Stimulated activated naive CD8-positive, alpha-beta T cell treated with anti-CD3 and anti-CD28 coated beads, Interleukin-15, amount 100 ng/mL, for 72 hours (primary cell): ENCODE measurements around the gene VIT.

Experiments
- ATAC-seq: fragments of 150-1000 bp; cut with Tn5 transposase; 2 replicates; pipeline ENCODE4 v1.10.0; 2021; ENCODE audit warnings: mild to moderate bottlenecking, moderate library complexity
- DNase-seq, 2 donors: peaks; one replicate each; pipeline ENCODE4 v3.0.0; 2021 to 2022
- H3K27ac Mint-ChIP-seq, 2 donors: one replicate each; pipeline ENCODE4 v1.8.0; 2022; ENCODE audit warnings: mild to moderate bottlenecking in 2 of 2, mixed read lengths in 2 of 2, moderate library complexity in 2 of 2
- H3K27me3 Mint-ChIP-seq: one replicate; pipeline ENCODE4 v1.8.0; 2022; ENCODE audit warnings: mixed read lengths
- H3K4me1 Mint-ChIP-seq: one replicate; pipeline ENCODE4 v1.8.0; 2022; ENCODE audit warnings: mild to moderate bottlenecking, mixed read lengths
- H3K4me3 Mint-ChIP-seq, 2 donors: one replicate each; pipeline ENCODE4 v1.8.0; 2022; ENCODE audit warnings: mild to moderate bottlenecking in 2 of 2, mixed read lengths in 2 of 2, moderate library complexity in 1 of 2
- H3K9me3 Mint-ChIP-seq, 2 donors: one replicate each; pipeline ENCODE4 v1.8.0; 2022; ENCODE audit warnings: mixed read lengths in 2 of 2

Gene VIT

DNA sequence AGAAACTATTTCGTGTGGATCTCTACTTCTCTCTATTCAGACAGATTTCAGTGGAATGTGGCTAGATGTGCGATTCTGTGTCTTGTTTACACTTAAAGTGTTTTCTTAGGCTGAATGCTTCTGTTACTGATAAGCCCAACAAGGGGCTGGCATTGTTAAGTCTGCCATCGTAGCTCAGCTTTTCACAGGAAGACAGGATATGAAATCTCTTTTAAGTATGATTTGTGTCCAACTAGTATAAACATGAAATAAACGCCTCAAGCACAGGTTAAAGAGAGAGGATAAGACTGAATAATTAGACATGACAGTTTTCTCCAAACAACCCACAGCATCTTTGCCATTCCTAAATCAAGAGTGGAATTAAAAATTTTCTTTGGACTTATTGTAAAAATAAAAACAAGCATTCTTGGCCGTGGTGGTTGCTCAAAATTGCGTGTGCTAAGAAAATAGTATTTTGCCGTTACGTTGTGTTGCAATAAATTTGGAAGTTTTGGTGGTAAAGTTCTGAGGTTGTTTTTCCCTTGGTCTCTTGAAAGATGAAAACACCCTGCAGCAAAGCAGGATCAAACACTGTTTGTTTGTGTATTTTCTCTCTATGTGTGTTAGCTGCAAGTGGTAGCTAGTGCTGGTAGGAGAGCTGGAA lies 1.0 kb downstream of the VIT start:
- DNase-seq (no peak), ATAC-seq (no peak)
- Mint-ChIP-seq H3K27ac (no peak overlapping the region), H3K4me1 (no peaks in the 10 kb centered on the region), H3K9me3 (no peaks in the 10 kb centered on the region), H3K27me3 (no peaks in the 10 kb centered on the region), H3K4me3 (no peak overlapping the region)

DNA sequence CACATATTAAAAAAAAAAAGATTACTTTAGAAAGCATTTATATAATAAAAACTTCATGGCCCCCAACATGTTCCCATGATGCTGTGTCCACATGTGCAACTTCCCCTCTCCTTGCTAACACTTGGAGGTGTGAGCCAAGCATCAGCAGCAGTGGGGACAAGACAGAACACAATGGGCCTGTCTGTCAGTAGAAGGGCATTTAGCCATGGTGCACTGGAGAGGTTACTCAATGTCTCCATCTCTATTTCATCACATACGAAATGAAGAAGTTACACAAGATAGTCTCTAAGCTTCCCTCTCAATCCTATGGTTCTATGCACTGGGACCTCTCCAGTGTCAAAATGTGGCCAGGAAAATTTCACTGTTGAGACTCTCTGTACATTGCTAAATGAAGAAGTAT lies 2.5 kb downstream of the VIT start:
- Mint-ChIP-seq H3K27ac (no peak overlapping the region), H3K4me1 (no peaks in the 10 kb centered on the region), H3K9me3 (no peaks in the 10 kb centered on the region), H3K27me3 (no peaks in the 10 kb centered on the region), H3K4me3 (no peak overlapping the region)
- DNase-seq (no peak), ATAC-seq (no peak)

DNA sequence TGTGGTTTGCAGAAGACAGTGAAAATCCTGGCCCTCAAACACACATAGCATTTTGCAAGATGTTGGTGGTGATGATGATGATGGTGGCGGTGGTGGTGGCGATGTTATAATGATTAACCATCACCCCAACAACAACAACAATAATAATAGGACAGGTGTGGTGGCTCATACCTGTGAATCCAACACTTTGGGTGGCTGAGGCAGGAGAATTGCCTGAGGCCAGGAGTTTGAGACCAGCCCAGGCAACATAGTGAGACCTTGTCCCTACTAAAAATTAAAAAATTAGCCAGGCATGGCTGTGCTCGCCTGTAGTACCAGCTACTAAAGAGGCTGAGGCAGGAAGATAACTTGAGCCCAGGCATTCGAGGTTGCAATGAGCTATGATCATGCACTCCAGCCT lies 3.8 kb downstream of the VIT start:
- no peaks in the 10 kb centered on the region for H3K4me1 Mint-ChIP-seq
- no peak for DNase-seq
- H3K4me3 Mint-ChIP-seq, result no peak overlapping the region
- no peak overlapping the region for H3K27ac Mint-ChIP-seq
- ATAC-seq, result no peak
- no peaks in the 10 kb centered on the region for H3K27me3 Mint-ChIP-seq
- H3K9me3 Mint-ChIP-seq, result no peaks in the 10 kb centered on the region

DNA sequence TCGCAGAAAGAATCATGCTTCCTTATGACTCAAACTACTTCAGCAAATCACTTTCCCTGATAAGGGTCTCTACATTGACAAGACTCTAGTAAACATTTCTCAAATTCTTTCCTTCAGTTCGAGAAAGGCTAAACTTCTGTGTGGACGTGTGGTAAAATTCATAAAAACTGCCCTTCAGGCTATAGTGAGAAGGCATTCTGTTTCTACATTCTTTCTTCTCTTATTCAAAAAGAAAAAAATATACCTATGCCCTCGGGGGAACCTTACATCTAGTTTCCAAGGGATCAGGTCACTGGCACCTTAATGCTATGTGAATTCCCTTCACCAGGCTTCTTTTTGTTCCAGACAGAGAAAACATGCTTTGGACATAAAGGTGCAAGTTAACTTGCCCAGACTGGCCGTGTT lies 4.9 kb downstream of the VIT start:
- no peaks in the 10 kb centered on the region for H3K27me3 Mint-ChIP-seq
- H3K4me1 Mint-ChIP-seq, result no peaks in the 10 kb centered on the region
- DNase-seq (no peak), ATAC-seq (no peak)
- no peaks in the 10 kb centered on the region for H3K9me3 Mint-ChIP-seq
- H3K27ac Mint-ChIP-seq, result no peak overlapping the region
- no peak overlapping the region for H3K4me3 Mint-ChIP-seq

DNA sequence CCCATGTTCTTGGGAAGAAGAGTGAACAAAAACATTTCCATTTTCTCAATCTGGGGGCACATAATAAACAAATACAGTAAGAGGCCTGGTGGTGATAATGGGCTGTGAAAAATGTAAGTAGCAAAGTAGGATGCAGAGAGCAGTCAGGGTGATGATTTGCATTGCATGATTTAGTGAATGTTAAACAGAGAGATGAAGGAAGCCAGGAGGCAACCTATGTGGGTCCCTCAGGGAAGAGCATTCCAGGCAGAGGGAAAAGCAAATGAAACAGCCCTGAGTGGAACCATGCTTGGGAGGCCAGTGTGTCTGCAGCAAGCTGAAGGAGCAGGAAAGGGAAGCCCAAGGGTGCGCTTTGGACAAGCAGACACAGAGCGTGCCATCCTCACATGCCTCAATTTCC lies 5.4 kb downstream of the VIT start:
- Mint-ChIP-seq H3K4me1 (no peaks in the 10 kb centered on the region), H3K27ac (no peak overlapping the region), H3K27me3 (no peaks in the 10 kb centered on the region), H3K4me3 (no peak overlapping the region), H3K9me3 (no peaks in the 10 kb centered on the region)
- DNase-seq, result no peak
- ATAC-seq, result no peak

DNA sequence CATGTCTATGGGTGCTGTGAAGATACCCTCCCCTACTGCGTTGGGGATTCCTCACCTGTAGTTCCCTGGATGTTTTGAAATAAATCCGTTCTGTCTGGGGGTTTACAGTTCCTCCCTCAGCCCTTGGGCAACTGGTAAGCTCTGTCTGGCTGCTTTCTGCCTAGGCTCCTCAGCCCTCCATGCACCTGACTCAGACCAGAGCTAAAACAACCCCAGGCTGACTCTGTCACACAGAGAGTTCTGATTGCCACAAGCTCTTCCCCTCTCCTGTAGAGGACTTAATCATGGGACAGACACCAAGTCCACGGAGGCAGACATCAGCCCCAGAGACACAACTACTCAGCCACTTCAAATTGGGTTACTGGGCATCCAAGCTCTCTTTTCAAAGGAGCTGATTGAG lies 6.3 kb downstream of the VIT start:
- Mint-ChIP-seq H3K27ac (peak overlapping the region in 1 of 2 donors; percentile 68), H3K27me3 (no peaks in the 10 kb centered on the region), H3K4me3 (no peak overlapping the region), H3K4me1 (no peaks in the 10 kb centered on the region), H3K9me3 (no peaks in the 10 kb centered on the region)
- DNase-seq (no peak), ATAC-seq (no peak)

DNA sequence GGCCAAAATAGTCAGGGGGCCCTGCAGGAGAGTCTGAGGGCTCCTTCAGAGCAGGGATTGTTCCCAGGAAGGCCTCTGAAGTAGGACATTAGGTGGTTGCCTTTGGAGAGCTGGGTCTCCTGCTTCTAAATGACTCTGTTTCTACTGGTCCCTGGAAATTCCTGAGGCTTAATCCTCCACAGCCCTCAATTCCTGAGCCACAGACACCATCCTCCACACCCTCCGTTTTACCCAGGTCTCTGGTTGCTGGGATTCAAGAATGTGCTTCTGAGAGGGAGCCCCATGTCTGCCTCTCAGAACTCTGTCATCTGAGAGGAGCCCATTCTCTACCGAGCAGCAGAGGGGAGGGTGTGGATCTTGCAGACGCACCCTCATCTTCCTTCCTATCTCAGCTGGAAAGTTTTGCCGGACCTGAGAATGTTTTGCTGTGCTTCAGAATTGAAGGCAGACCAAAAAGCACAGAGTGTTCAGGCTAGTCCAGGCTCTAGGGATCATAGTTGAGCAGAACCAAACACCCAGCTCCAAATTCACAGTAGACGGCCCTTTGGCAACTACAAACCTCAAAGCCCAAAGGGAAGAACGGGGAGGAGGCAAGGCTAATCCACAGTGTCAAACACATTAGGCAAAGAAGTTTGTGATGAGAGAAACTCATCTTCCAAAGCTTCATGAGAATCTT lies 8.1 kb downstream of the VIT start:
- no peak overlapping the region for H3K27ac Mint-ChIP-seq
- no peaks in the 10 kb centered on the region for H3K9me3 Mint-ChIP-seq
- DNase-seq (no peak), ATAC-seq (no peak)
- no peak overlapping the region for H3K4me3 Mint-ChIP-seq
- H3K4me1 Mint-ChIP-seq, result no peaks in the 10 kb centered on the region
- peaks cover 7% of the 10 kb centered on the region for H3K27me3 Mint-ChIP-seq

DNA sequence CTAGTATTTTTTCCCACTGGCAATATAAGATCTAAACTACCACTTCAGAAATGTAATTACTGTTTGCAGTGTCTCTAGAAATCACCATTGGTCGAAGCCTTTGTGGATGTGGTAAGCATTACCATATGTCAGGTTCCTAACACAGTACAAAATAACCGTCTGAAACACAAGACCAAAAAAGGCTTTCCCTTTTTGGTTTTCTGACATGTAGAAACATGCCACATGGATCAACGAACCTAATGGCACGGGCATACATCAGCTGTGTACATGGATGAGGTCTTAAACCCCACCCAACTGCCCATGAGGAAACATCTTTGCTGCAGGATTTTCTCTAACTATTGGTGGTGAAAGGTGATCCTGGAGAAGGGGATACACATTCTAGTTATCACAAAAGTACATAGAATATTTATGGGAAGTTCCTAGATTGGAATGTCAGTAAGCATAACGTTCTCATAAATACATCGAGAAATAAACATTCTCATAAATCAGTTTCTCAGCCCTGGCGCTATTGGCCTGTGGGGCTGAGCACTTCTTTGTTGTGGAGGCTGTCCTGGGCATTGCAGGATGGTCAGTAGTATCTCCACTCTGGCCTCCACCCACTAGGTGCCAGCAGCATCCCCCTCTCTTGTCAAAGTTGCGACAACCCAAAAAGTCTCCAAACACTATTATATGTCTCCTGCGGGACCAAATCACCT lies 9.0 kb downstream of the VIT start:
- H3K27me3 Mint-ChIP-seq, result peaks cover 7% of the 10 kb centered on the region
- no peak for ATAC-seq
- DNase-seq, result no peak
- H3K9me3 Mint-ChIP-seq, result peaks cover 3 to 4% of the 10 kb centered on the region in 2 donors
- H3K4me3 Mint-ChIP-seq, result no peak overlapping the region
- no peaks in the 10 kb centered on the region for H3K4me1 Mint-ChIP-seq
- H3K27ac Mint-ChIP-seq, result no peak overlapping the region

DNA sequence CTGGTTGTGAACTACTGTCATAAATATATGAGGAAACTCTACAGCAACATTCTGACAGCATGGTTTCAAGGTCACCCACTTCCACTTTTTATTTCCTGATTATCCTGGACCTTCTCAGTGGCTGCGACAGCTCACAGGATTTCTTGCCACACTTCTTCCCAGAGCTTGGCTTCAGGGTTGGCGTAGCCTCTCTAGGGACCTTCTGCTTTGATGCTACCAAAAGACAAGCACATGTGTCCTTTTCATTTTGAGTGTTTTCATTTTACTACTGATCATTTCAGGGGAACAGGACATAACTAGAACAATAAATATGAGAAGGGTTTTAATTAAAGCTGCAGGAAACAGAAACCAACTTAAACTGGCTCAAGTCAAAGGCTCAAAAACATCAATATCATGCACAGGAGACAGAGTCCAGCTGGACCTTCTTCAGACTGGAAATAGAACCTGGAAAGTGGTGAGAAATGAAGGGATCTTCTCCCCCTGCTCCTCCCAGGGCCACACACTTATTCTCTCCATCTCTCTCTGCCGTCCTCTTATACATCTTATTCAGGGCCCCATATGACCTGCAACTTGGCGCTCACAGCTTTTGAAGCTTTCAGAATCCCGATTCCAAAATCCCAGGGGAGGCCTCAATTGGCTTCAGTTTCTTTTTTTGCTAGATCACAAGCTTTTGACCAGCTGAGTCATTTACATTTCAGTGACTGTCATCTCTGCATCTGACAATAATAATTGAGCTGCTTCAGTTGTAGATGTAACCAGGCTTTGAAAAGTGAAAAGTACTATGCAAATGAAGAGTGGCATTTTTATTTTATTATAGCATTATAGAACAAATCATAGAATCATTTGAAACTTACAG lies 9.7 kb downstream of the VIT start:
- no peak overlapping the region for H3K4me3 Mint-ChIP-seq
- no peak for DNase-seq
- peaks cover 7% of the 10 kb centered on the region for H3K27me3 Mint-ChIP-seq
- H3K9me3 Mint-ChIP-seq, result peaks cover 4 to 12% of the 10 kb centered on the region in 2 donors
- no peak for ATAC-seq
- H3K4me1 Mint-ChIP-seq, result no peaks in the 10 kb centered on the region
- no peak overlapping the region for H3K27ac Mint-ChIP-seq

DNA sequence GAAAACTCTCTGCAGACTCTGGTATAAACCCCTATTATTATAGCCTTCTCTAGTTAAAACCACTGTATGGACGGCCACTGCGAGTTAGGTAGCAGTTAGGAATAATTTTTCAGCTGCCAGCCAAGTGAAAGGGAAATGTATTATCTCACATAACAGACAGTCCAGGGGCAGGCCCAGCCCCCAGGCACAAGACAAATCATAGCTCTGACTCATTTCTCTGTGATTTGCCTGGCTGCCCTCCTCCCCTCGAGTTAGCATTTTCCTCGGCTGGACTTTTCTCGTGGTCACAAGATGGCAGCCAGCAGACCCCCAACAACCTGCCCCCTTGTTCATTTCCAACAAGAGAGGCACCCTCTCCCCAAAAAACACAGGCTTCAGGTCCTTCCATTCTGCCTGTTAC lies 10.5 kb downstream of the VIT start:
- Mint-ChIP-seq H3K27me3 (peaks cover 7% of the 10 kb centered on the region), H3K4me1 (no peaks in the 10 kb centered on the region), H3K4me3 (no peak overlapping the region), H3K9me3 (peaks cover 4 to 14% of the 10 kb centered on the region in 2 donors), H3K27ac (no peak overlapping the region)
- no peak for ATAC-seq
- no peak for DNase-seq

DNA sequence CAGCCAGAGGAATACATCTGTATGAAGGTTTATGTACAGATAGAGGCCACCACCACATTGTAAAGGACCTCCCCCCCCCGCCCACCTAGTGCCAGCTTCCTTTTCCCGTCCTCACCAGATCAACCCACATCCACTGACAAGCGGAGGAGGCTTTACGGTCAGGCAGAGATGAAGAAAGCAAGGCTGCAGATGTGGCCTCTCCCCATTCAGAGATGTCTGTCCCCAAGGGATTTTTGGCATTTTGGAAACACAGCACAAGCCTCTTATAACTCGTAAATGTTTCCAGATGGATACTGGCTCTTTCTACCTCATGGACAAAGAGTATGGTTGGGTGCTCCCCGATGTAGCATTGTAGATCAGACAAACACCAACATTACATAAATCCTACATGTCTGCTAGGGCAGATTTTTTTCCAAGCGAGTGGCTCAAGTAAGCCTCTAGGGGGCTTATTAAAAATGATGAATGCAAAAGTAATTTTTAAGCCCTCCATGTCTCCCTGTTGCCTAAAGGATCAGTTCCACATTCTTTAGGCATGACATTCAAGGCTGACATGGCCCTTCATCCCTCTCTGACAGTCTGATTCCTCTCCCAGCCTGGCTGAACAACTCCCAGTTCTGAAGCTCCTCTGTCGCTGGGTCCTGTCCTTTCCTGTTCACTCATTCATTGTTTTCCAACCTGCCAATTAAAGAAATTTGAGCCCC lies 11.7 kb downstream of the VIT start:
- H3K27me3 Mint-ChIP-seq, result peaks cover 7% of the 10 kb centered on the region
- H3K4me3 Mint-ChIP-seq, result no peak overlapping the region
- H3K9me3 Mint-ChIP-seq, result peaks cover 4 to 14% of the 10 kb centered on the region in 2 donors
- DNase-seq (no peak), ATAC-seq (no peak)
- no peaks in the 10 kb centered on the region for H3K4me1 Mint-ChIP-seq
- H3K27ac Mint-ChIP-seq, result peak overlapping the region in 1 of 2 donors; percentile 2

DNA sequence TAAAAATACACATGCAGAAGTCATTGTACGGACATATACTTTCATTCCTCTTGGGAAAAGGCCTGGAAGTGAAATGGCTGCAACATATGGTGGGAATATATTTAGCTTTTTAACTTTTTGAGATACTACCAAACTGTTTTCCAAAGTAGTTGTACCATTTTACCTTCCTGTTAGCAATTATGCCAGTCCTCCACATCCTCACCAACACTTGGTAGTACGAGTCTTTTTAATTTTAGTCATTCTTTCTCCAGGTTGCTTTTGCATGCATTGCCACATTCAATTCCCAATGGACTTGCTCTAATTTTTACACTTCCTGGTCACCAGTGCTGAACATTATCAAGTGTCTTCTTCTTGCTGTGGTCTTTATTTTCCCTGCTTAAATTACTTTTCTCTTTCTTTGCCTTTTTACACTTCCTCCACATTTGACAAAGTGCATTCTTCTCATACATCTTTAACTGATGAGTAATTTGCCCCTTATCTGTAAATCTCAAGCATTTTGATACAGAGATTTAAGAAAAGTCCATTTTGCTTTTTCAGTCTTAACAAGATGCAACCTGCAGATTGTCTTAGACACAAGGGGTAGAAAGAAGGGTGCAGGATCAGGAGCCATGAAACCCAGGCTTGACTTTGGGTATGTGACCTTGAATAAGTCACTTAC lies 14.5 kb downstream of the VIT start:
- Mint-ChIP-seq H3K4me3 (no peak overlapping the region), H3K27me3 (peaks cover 7% of the 10 kb centered on the region), H3K9me3 (peaks cover 4 to 14% of the 10 kb centered on the region in 2 donors), H3K27ac (no peak overlapping the region), H3K4me1 (no peaks in the 10 kb centered on the region)
- no peak for ATAC-seq
- no peak for DNase-seq

DNA sequence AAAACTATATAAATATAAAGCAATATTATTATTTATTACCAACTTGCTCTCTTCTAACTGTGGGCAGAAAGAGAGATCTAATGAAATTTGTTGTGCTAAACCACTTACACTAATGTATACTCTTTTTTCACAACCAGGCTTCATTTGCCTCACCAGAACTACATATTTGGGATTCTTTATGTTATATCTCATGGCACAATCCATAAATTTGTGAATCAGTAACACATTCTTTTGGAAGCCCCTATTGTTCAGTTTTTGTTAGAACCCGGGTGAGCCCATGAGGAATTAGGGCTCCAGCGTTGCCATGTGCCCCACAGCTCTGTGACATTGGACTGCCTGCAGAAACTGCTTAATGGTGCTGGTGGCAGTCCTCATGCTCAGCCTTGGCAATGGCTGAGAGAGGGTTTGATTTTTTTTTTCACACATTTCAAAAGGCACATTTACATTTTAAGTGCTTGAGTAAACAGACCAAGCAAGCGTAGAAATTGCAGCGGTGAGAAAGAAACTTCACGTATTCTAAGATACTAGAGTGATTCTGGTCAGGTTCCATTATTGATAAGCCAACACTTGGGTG lies 15.3 kb downstream of the VIT start:
- ATAC-seq (no peak), DNase-seq (no peak)
- no peak overlapping the region for H3K4me3 Mint-ChIP-seq
- no peaks in the 10 kb centered on the region for H3K4me1 Mint-ChIP-seq
- H3K27ac Mint-ChIP-seq, result no peak overlapping the region
- H3K27me3 Mint-ChIP-seq, result peaks cover 7% of the 10 kb centered on the region
- H3K9me3 Mint-ChIP-seq, result peaks cover 4 to 14% of the 10 kb centered on the region in 2 donors

DNA sequence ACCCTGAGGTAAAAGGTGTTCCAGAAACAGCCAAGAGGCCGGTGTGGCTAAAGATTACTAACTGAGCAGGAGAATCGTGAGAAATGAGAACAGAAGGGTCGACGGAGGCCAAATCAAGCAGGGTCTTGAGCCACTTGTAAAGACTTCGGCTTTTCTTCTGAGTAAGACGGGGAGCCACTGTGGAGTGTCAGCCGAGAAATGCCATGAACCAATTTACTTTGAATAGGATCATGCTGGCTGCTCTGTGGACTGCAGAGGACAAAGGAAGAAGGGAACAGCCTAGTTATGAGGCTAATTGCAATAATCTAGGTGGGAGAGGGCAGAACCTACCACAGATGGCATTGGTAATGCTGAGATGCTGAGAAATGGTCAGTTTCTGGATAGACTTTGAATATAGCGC lies 16.8 kb downstream of the VIT start:
- H3K27ac Mint-ChIP-seq, result no peak overlapping the region
- H3K4me1 Mint-ChIP-seq, result no peaks in the 10 kb centered on the region
- ATAC-seq, result no peak
- no peak for DNase-seq
- H3K4me3 Mint-ChIP-seq, result no peak overlapping the region
- H3K27me3 Mint-ChIP-seq, result peaks cover 6% of the 10 kb centered on the region
- peaks cover 4 to 14% of the 10 kb centered on the region in 2 donors for H3K9me3 Mint-ChIP-seq
